Kidney glomerular epithelial cell (primary cell): Measurements from ENCODE around the gene TCHP.
"Not testable (repeated sequence)": the region's sequence is repeated elsewhere in the genome, so short reads cannot be mapped to it uniquely, and the experiment has no call there.

ENCODE experiments used
- DNase-seq: peaks from one replicate; lab custom pipeline; 2025; lab: John Stamatoyannopoulos, UW

Gene TCHP, protein sequence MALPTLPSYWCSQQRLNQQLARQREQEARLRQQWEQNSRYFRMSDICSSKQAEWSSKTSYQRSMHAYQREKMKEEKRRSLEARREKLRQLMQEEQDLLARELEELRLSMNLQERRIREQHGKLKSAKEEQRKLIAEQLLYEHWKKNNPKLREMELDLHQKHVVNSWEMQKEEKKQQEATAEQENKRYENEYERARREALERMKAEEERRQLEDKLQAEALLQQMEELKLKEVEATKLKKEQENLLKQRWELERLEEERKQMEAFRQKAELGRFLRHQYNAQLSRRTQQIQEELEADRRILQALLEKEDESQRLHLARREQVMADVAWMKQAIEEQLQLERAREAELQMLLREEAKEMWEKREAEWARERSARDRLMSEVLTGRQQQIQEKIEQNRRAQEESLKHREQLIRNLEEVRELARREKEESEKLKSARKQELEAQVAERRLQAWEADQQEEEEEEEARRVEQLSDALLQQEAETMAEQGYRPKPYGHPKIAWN

DNA sequence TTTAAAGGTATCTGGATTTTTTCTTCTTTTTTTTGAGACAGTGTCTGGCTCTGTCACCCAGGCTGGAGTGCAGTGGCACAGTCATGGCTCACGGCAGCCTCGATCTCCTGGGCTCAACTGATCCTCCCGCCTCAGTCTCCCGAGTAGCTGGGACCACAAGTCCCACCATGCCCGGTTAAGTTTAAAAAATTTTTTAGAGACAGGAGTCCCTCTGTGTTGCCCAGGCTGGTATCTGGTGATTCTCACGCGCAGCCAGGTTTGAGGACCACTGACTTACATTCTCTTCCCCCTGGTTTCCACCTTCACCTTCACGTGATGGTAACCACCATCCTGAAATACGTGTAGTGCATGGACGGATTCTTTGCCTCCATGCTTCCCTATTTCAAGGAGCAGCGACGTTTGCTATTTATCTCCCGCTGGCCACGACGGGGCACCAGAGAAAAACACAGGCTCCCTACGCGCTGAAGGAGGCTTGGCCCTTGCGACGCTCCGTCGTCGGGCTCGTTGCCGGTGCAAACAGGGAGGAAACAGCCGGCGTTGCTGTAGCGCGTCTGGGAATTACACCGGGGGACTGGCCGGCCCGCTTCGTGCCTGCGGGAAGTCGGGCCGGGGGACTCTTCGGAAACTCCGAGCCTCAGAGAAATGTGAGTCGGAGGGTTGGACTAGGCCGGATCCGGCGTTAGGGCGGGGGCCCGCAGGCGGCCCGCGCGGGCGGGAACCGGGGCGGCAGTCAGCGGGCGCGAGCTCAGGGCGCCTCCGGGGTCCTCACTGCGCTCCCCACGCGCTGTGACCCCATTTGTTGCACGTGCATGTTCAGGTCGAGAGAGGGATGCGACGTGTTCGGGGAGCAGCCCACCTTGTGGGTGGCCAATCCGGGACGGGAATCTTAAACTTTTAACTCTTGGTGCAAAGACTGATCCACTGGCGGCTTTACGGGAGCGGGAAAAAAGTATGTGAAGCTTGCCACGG lies at the start of gene TCHP:
Gene TCHP, plus strand, starts transcription at position 492 of the 969 bp plus-strand sequence. CDS start 2,753 bp downstream, outside the sequence.
- DNase-seq, result peak; percentile 79

DNA sequence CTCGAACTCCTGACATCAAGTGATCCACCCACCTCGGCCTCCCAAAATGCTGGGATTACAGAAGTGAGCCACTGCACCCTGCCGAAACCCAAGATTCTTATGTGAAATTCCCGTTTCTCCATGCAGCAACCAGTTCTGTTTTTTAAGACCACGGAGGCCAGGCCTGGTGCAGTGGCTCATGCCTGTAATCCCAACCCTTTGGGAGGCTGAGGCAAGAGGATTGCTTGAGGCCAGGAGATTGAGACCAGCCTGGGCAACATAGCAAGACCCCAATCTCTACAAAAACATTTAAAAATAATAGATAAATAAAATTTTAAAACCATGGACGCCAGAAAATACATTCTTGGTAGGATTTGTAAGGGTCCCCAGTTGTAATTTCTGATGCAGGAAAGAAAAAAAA lies 49.6 kb upstream of the TCHP start:
- DNase-seq, result not testable (repeated sequence)

- no peak for DNase-seq
Measured at GRCh38 chr12:109855377-109855776, 44.7 kb upstream of the TCHP start.

DNA sequence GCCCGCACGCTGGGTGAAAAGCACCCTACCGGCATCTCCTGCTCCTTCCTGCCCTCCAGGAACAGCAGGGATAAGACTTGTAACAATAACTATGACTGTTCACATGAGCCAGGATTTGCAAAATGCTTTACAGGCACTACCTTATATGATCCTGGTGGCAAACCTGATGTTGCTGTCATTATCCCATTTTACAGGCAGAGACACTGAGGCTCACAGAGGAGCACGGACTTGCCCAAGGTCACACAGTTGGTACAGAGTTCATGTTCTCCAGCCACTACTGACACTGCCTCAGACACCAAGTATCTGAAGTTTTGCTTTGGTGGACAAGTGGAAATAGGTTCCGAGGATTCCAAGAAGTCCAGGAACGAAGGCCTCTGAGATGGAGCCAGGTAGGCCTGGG lies 42.4 kb upstream of the TCHP start:
- DNase-seq, result no peak

- DNase-seq, result no peak
Measured at GRCh38 chr12:109858764-109859163, 41.3 kb upstream of the TCHP start.

DNA sequence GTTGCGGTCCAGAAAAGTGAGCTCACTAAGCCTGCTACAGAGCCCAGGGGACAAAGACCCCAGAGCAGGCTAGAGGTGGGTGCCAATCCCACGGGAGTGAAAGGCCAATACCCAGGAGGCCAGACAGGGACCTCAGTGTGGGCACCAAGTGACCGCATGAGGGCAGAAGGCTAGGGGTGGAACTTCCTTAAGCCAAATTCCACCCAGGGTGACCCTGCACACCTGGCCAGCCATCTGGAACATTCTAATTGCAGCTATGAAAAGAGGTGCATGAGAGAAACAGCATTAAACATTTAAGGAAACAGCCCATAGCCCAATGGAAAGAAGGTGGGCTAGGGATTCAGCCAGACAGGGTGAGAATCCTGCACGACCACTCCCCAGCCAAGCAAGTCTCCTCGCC lies 39.1 kb upstream of the TCHP start:
- DNase-seq, result no peak

DNA sequence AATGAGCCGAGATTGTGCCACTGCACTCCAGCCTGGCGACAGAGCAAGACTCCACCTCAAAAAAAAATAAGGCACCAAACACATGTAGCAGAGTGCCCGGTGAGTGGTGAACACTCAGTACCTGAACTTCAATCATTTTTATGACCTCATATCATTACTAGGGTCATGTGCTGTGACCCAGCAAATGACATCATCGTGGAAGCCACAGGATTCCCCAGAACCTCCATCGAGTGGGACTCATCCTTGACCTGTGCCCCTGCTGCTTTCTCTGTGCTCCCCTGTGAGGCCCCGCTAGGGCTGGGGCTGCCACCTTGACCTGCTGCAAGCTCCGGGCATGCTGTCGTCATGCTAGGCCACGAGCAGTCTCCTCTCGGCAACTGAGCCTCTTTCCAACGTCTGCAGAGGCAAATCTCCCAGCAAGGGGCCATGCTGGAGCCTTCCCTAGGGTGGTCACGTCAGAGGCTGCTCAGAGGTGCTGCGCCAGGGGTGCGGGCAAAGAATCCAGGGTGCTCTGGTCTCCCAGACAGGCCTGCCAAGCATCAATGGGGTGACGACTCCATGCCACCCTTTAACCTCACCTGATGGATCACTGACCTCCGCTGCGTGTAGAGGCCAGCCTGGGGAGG lies 38.3 kb upstream of the TCHP start:
- peak; percentile 38 for DNase-seq

- not testable (repeated sequence) for DNase-seq
Measured at GRCh38 chr12:109862491-109862890, 37.6 kb upstream of the TCHP start.

GRCh38 chr12:109863847-109864712 lies 36.0 kb upstream of the TCHP start:
- peak; percentile 22 for DNase-seq

DNA sequence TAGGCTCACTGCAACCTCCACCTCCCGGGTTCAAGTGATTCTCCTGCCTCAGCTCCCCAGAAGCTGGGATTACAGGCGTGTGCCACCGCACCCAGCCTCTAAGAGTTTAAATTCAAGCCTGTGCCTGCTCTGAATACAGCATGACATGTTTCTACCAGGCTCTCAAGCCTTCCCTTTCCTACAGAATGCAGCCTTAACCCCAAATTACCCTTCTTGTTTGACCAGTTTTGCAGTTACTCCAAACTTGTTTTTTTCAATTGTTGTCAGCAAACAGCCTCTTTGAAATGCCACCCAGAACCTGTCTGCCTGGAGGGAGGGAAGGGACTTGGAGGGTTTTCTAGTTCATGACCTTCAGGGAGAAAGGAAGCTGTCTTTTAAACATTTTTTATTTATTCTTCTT lies 35.2 kb upstream of the TCHP start:
- no peak for DNase-seq

- no peak for DNase-seq
Measured at GRCh38 chr12:109868182-109869051, 31.7 kb upstream of the TCHP start.

DNA sequence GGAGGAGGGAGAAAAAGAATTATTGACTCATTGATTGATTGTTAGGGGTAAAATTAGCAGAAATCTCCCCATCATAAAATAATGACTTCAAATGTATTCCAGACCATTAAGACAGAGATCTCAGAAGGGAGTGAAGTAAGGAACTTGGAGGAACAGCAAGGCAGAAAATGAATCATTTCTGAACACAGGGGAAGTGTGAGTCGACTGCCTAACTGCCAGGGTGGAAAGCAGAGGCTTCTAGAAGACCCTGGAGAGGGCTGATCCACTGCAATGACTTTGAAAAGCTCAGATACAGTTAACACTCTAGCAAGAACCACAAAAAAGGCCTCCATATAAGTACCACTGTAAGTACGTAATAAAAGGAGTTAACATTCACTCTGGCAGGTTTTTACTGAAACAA lies 29.4 kb upstream of the TCHP start:
- DNase-seq, result no peak

DNA sequence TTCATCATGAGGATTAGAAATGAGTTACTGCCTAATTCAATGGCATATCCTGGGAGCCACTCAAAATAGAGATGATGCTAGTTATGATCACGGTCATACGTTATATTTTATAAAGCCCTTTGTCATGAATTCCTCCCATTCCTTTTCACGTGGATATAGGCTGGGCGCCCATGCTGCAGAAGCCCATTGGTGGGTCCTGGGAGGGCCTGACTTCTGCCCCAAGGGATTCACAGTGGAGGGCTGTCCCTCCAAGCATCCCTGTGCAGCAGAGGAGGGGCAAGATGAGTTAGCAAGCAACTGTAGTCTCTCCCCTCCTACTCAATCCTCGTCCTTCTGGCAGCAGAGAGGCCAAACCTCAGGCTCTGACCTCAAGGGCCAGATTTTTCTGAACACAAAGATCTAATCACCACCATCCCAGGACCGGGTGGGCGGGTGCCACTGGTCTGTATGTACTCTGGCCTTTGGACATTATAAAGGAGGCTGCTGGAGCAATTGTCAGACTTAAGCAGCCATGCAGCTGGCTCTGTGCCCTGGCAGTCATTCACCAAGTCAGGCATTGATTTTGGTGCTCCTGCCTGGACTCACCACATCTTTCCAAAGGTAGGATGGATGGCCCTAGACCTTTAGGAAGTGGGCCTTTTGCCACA lies 28.3 kb upstream of the TCHP start:
- no peak for DNase-seq

DNA sequence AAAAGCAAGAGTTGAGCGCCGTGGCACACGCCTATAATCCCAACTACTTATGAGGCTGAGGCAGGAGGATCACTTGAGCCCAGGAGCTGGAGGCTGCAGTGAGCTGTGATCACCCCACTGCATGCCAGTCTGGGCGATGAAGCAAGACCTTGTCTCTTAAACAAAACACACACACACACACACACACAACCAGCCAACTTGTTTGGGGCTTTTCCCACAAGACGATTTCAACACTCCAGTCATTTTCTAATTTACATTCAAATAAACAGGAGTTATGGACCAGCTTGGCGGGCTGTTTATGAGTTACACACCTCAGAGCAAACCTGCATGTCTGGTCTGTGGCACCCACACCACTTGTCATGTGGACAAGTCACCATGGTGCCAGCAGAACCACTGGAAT lies 26.4 kb upstream of the TCHP start:
- no peak for DNase-seq

GRCh38 chr12:109875572-109876131 lies 24.4 kb upstream of the TCHP start:
- DNase-seq, result peak; percentile 22

DNA sequence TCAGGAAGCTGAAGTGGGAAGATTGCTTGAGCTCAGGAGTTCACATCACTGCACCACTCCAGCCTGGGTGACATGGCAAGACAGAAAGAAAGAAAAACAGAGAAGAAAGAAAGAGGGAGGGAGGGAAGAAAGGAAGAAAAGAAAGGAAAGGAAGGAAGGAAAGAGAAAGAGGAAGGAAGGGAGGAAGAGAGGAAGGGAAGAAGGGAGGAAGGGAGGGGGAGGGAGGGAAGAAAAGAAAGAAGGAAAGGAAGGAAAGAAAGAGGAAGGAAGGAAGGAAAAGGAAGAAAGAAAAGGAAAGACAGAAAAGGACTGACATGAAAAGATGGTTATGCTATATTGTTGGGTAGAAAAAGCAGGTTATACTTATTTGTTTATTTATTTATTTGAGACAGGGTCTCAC lies 23.7 kb upstream of the TCHP start:
- DNase-seq, result no peak

DNA sequence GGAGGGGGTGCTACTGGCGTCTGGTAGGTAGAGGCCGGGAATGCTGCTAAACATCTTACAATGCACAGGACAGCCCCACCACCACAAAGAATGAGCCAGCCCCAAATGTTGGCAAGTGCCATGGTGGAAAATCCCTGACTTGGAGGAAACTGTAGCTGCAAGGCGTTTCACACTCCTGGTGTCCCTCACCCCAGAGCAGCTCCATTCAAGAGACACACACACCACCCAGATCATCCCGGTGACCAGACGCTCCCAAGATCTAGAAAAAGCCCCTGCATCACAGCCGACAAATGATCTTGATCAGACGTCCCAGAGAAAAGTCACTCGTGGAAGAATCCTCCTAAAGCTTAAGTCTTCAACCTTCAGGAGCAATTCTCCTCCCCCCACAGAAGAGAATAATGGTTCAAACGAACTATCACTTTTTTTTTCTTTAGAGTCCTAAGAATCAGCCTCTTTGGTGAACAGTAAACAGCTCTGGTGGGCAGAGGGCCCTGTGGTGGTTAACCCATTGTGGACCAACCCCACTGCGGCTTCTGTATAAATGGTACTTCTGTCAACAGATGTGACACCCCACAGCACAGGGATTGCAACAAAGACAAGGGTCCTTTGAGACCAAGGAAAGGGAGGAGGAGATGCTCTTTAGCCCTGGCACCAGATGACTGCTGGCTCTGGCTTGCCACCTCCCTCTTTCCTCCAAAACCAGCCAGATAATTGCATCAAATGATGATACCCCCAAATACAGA lies 22.4 kb upstream of the TCHP start:
- DNase-seq, result no peak

- DNase-seq, result no peak
Measured at GRCh38 chr12:109878247-109878625, 21.8 kb upstream of the TCHP start.

DNA sequence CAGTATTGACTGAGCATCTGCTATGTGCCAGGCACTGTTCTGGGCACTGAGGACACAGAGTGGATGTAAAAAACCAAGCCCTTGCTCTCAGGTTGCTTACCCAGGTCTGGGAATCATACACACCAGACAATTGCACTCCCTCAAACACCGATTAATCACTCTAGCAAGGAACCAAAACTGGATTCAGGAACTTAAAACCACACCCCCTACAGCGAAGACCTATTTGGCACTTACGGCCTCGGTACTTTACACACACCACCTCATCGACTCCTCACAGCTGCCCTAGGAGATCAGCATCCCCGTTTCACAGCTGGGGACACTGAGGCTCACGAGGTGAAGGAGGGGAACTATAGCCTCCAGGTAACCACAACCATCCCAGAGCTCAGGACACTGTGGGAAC lies 21.3 kb upstream of the TCHP start:
- no peak for DNase-seq
